Measurements from ENCODE around the gene LRCH3. TPM values are rescaled to one million over a fixed set of nuclear protein-coding genes. Genes with fewer than 3 reads are reported as not detected.
"Not testable (repeated sequence)": the region's sequence is repeated elsewhere in the genome, so short reads cannot be mapped to it uniquely, and the experiment has no call there.

Gene LRCH3
- total RNA-seq, 1 experiment from 2014 or later: 43.1 TPM

- Histone ChIP-seq H4K20me1 (ENCODE audit: low read length) (no peaks in the 10 kb centered on the region), H3K9ac (ENCODE audit: low read length) (no peak overlapping the region), H3K4me2 (ENCODE audit: low read length) (no peak overlapping the region), H3K36me3 (ENCODE audit: low read depth, low read length) (no peaks in the 10 kb centered on the region), H3K4me3 (ENCODE audit: low read length) (no peak overlapping the region), H3K79me2 (ENCODE audit: low read length) (no peaks in the 10 kb centered on the region), H3K9me3 (ENCODE audit: low read length) (no peaks in the 10 kb centered on the region), H3K9me2 (replicated peaks; ENCODE audit: low read length) (no peaks in the 10 kb centered on the region), H3K27me3 (ENCODE audit: low read length) (no peaks in the 10 kb centered on the region), H3F3A (ENCODE audit: low read length, unreplicated experiment) (no peaks in the 10 kb centered on the region), H2AFZ (ENCODE audit: low read length) (no peak overlapping the region), H3K27ac (ENCODE audit: low read length) (peak overlapping the region; percentile 38), H3K4me1 (ENCODE audit: insufficient read depth, low read length) (peaks cover 12% of the 10 kb centered on the region)
- no TSS peak for BruUV-seq (replicated peaks)
- no peak for ATAC-seq
- TF ChIP-seq CTCF (conservative IDR thresholded peaks at IDR 0.05; ENCODE audit: low read depth, low read length) (no peak), EZH2 (IDR thresholded peaks at IDR 0.05; ENCODE audit: low read length, unreplicated experiment) (no peak), EZH2phosphoT487 (IDR thresholded peaks at IDR 0.05; ENCODE audit: borderline replicate concordance, low read length) (no peak)
- POLR2A ChIA-PET (ENCODE audit: unreplicated experiment): no interaction called here
- CTCF ChIA-PET: no interaction called here
- peak; percentile 23 for DNase-seq
- intact Hi-C loops (cut with micrococcal nuclease): loop anchor here (2.0 to 5.0 kb wide), 2 partner anchors 100 to 174 kb away; no protein-coding TSS in a partner anchor
Observed at GRCh38 chr3:197907196-197907595, 116.1 kb downstream of the LRCH3 start.

GRCh38 chr3:197908550-197908949 is 117.5 kb downstream of the LRCH3 start:
- H3K4me3 ChIP-seq (ENCODE audit: low read length); H3K79me2 ChIP-seq (ENCODE audit: low read length); H3K9me2 ChIP-seq (replicated peaks; ENCODE audit: low read length); H3K36me3 ChIP-seq (ENCODE audit: low read depth, low read length); POLR2A ChIA-PET (ENCODE audit: unreplicated experiment); H2AFZ ChIP-seq (ENCODE audit: low read length); H3K9ac ChIP-seq (ENCODE audit: low read length); BruUV-seq (replicated peaks); H3K9me3 ChIP-seq (ENCODE audit: low read length); H3K27me3 ChIP-seq (ENCODE audit: low read length); H4K20me1 ChIP-seq (ENCODE audit: low read length); H3K27ac ChIP-seq (ENCODE audit: low read length); CTCF ChIA-PET; ATAC-seq; H3K4me2 ChIP-seq (ENCODE audit: low read length); H3F3A ChIP-seq (ENCODE audit: low read length, unreplicated experiment): not testable (repeated sequence)
- peak; percentile 39 for DNase-seq
- peaks cover 12% of the 10 kb centered on the region for H3K4me1 ChIP-seq (ENCODE audit: insufficient read depth, low read length)
- intact Hi-C loops (cut with micrococcal nuclease): loop anchor here (5.0 kb wide), 1 partner anchor 99 kb away; no protein-coding TSS in a partner anchor

GRCh38 chr3:197908957-197909701 is 118.1 kb downstream of the LRCH3 start:
- H3K4me1 ChIP-seq (ENCODE audit: insufficient read depth, low read length): peaks cover 12% of the 10 kb centered on the region
- H2AFZ ChIP-seq (ENCODE audit: low read length): no peak overlapping the region
- no peaks in the 10 kb centered on the region for H3F3A ChIP-seq (ENCODE audit: low read length, unreplicated experiment)
- ChIA-PET POLR2A (ENCODE audit: unreplicated experiment) (no interaction called here), CTCF (no interaction called here)
- no TSS peak for BruUV-seq (replicated peaks)
- H4K20me1 ChIP-seq (ENCODE audit: low read length): no peaks in the 10 kb centered on the region
- no peak overlapping the region for H3K9ac ChIP-seq (ENCODE audit: low read length)
- no peak overlapping the region for H3K4me3 ChIP-seq (ENCODE audit: low read length)
- no peaks in the 10 kb centered on the region for H3K9me3 ChIP-seq (ENCODE audit: low read length)
- DNase-seq: no peak
- ATAC-seq: no peak
- intact Hi-C loops (cut with micrococcal nuclease): loop anchor here (5.0 kb wide), 1 partner anchor 98 kb away; no protein-coding TSS in a partner anchor
- no peaks in the 10 kb centered on the region for H3K27me3 ChIP-seq (ENCODE audit: low read length)
- no peaks in the 10 kb centered on the region for H3K9me2 ChIP-seq (replicated peaks; ENCODE audit: low read length)
- no peak overlapping the region for H3K27ac ChIP-seq (ENCODE audit: low read length)
- TF ChIP-seq EZH2phosphoT487 (IDR thresholded peaks at IDR 0.05; ENCODE audit: borderline replicate concordance, low read length) (no peak), EZH2 (IDR thresholded peaks at IDR 0.05; ENCODE audit: low read length, unreplicated experiment) (no peak), CTCF (conservative IDR thresholded peaks at IDR 0.05; ENCODE audit: low read depth, low read length) (no peak)
- no peaks in the 10 kb centered on the region for H3K36me3 ChIP-seq (ENCODE audit: low read depth, low read length)
- H3K4me2 ChIP-seq (ENCODE audit: low read length): no peak overlapping the region
- no peaks in the 10 kb centered on the region for H3K79me2 ChIP-seq (ENCODE audit: low read length)

Data from PC-3 (cell line).